ENCODE data around the gene PABPC1L.

GRCh38 chr20:44914924-44915323 lies 5.1 kb downstream of the PABPC1L start:
- TF ChIP-seq CTCF (IDR thresholded peaks at IDR 0.05): no peak
- TF ChIP-seq EZH2phosphoT487 (IDR thresholded peaks at IDR 0.05): no peak
- no peak for TF ChIP-seq EZH2 (IDR thresholded peaks at IDR 0.05)

All from neural progenitor cell (in vitro differentiated cells).